ENCODE results near the gene H19.

Gene H19

DNA sequence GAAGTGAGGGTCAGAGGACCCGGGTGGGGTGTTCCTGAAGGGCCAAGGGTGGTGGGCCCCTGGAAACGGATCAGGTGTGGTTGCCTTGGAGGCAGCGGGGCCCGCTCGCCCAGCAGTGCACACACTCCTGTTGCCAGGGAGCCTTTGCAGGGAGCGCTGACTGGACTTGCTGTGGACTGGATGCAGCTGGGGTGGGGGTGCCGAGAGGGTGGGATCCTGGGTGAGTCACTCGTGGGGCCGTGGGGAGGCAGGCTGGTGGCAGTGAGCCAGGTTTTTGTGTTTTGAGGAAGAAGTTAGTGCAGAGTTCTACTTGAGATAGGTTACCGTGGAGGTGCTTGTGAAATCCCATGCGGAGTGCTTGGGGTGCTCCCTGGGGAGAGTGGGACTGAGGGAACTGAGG lies 49.3 kb downstream of the H19 start:
- in situ Hi-C loops (cut with HindIII; ENCODE audit: low sequenced_read_pairs): no loop called here
- TF ChIP-seq, protein P1, sequence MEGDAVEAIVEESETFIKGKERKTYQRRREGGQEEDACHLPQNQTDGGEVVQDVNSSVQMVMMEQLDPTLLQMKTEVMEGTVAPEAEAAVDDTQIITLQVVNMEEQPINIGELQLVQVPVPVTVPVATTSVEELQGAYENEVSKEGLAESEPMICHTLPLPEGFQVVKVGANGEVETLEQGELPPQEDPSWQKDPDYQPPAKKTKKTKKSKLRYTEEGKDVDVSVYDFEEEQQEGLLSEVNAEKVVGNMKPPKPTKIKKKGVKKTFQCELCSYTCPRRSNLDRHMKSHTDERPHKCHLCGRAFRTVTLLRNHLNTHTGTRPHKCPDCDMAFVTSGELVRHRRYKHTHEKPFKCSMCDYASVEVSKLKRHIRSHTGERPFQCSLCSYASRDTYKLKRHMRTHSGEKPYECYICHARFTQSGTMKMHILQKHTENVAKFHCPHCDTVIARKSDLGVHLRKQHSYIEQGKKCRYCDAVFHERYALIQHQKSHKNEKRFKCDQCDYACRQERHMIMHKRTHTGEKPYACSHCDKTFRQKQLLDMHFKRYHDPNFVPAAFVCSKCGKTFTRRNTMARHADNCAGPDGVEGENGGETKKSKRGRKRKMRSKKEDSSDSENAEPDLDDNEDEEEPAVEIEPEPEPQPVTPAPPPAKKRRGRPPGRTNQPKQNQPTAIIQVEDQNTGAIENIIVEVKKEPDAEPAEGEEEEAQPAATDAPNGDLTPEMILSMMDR (IDR thresholded peaks at IDR 0.05; ENCODE audit: low read depth, low read length): no peak
- no peak for DNase-seq (ENCODE audit: low read depth, low spot score)
- H3K4me3 ChIP-seq (ENCODE audit: low read depth, low read length): no peak overlapping the region

DNA sequence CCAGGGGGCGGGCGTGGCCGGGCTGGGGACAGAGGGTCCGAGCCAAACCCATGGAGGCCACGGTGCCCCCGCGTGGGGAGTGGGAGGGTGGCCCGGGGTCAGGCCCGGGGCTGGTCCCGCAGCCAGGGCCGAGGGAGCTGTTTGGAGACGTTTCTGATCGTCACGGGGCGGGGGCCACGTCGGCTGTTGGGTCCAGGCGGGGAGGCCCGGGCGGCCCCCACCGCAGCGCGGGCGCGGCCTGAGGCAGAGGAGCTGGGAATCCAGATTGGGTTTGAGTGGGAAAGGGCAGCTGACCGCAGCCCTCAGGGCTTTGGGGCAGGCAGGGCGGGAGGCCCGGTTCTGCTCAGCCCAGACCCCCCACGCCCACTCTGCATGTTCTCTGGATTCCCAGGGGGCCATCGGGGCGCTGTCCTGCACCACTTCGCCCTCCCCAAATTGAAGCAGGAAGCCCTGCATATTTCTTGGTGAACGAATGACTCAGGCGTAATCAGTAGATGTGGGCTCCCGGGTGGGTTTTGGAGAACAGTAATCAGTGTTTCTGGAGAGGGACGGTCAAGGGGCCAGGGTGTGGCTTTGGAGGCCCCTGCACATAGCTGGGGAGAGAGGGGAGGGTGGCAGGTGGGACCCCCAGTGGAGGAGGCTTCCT lies 49.9 kb downstream of the H19 start:
- in situ Hi-C loops (cut with HindIII; ENCODE audit: low sequenced_read_pairs): no loop called here
- no peak for DNase-seq (ENCODE audit: low read depth, low spot score)
- no peak overlapping the region for H3K4me3 ChIP-seq (ENCODE audit: low read depth, low read length)
- TF ChIP-seq, protein P1 (IDR thresholded peaks at IDR 0.05; ENCODE audit: low read depth, low read length): no peak

DNA sequence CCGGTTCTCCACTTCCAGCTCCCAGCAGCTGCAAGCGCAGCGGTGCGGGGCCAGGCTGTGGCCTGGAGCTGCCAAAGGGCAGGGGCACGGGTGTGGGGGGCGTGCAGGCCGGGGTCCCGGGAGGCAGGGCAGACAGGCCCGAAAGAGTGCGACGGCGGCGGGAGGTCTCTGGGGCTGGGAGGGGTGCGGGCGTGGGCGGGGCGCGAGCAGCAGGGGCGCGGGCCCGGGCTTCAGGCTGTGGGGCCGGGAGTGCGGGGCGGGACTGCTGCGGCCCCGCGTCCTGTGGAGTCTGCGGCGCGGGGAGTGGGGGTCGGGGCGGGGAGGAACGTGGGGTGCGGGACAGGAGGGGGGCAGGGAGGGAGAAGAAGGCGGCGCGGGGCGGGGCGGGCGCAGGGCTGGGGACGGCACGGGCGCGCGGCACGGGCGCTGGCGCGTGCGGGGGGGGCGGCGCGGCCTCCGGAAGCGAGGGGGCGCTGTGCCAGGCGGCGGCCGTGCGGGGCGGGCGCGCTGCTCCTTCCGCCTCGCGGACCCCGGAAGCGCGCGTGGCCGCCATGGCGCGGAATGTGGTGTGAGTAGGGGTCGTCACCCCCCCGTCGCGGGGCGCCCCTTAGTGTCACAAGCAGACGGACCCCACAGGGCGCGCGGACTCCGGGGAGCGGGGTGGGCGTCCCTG lies 50.7 kb downstream of the H19 start, which contains the start of gene MRPL23:
Gene MRPL23 (plus strand): TSS at position 521 of the 673 bp plus-strand sequence. CDS start 31 bp downstream, at position 552.
- no peak for DNase-seq (ENCODE audit: low read depth, low spot score)
- TF ChIP-seq, protein P1 (IDR thresholded peaks at IDR 0.05; ENCODE audit: low read depth, low read length): no peak
- no peak within 1 kb of the TSS for H3K4me3 ChIP-seq (ENCODE audit: low read depth, low read length)
- in situ Hi-C loops (cut with HindIII; ENCODE audit: low sequenced_read_pairs): no loop called here

Data from astrocyte of the spinal cord (primary cell).